Measurements from ENCODE around the gene PRODH2.

Gene PRODH2

GRCh38 chr19:35848486-35848885, 35.8 kb upstream of the PRODH2 start:
- in situ Hi-C loops (cut with MboI; ENCODE audit: low pct_unique_long_range_greater_than_20kb, low sequenced_read_pairs, unreplicated experiment) = no loop called here
- TF ChIP-seq CTCF (IDR thresholded peaks at IDR 0.05; ENCODE audit: extremely low read depth, insufficient read depth, missing control alignments) = no peak
- no peak for DNase-seq (ENCODE audit: low spot score)

- DNase-seq (ENCODE audit: low spot score) = no peak
- TF ChIP-seq CTCF (IDR thresholded peaks at IDR 0.05; ENCODE audit: extremely low read depth, insufficient read depth, missing control alignments) = no peak
- in situ Hi-C loops (cut with MboI; ENCODE audit: low pct_unique_long_range_greater_than_20kb, low sequenced_read_pairs, unreplicated experiment) = no loop called here
Observed at GRCh38 chr19:35847911-35848310, 35.3 kb upstream of the PRODH2 start.

- no peak for DNase-seq (ENCODE audit: low spot score)
- no peak for TF ChIP-seq CTCF (IDR thresholded peaks at IDR 0.05; ENCODE audit: extremely low read depth, insufficient read depth, missing control alignments)
Observed at GRCh38 chr19:35846038-35846668, 33.5 kb upstream of the PRODH2 start.

GRCh38 chr19:35845215-35846037, 32.8 kb upstream of the PRODH2 start:
- TF ChIP-seq CTCF (IDR thresholded peaks at IDR 0.05; ENCODE audit: extremely low read depth, insufficient read depth, missing control alignments) = no peak
- in situ Hi-C loops (cut with MboI; ENCODE audit: low pct_unique_long_range_greater_than_20kb, low sequenced_read_pairs, unreplicated experiment) = no loop called here
- no peak for DNase-seq (ENCODE audit: low spot score)

More at GRCh38 chr19:35846038-35846668, 33.5 kb upstream of the PRODH2 start:
- in situ Hi-C loops (cut with MboI; ENCODE audit: low pct_unique_long_range_greater_than_20kb, low sequenced_read_pairs, unreplicated experiment) = no loop called here

GRCh38 chr19:35844482-35845214, 32.0 kb upstream of the PRODH2 start:
- in situ Hi-C loops (cut with MboI; ENCODE audit: low pct_unique_long_range_greater_than_20kb, low sequenced_read_pairs, unreplicated experiment) = no loop called here
- no peak for TF ChIP-seq CTCF (IDR thresholded peaks at IDR 0.05; ENCODE audit: extremely low read depth, insufficient read depth, missing control alignments)
- DNase-seq (ENCODE audit: low spot score) = no peak

GRCh38 chr19:35843676-35844481, 31.2 kb upstream of the PRODH2 start:
- TF ChIP-seq CTCF (IDR thresholded peaks at IDR 0.05; ENCODE audit: extremely low read depth, insufficient read depth, missing control alignments) = no peak
- DNase-seq (ENCODE audit: low spot score) = no peak
- in situ Hi-C loops (cut with MboI; ENCODE audit: low pct_unique_long_range_greater_than_20kb, low sequenced_read_pairs, unreplicated experiment) = no loop called here

Data from GM13977 (cell line).